Measurements from ENCODE around the gene PRKAB1. TPM values are rescaled to one million over a fixed set of nuclear protein-coding genes. Genes with fewer than 3 reads are reported as not detected.

Gene PRKAB1
- total RNA-seq, 4 donors from 2014 or later = 18.2 to 32.0 (median 25.4) TPM

GRCh38 chr12:119678459-119678858, 10.5 kb downstream of the PRKAB1 start:
- TF ChIP-seq CTCF (IDR thresholded peaks at IDR 0.05) (no peak), POLR2AphosphoS5 (IDR thresholded peaks at IDR 0.05) (no peak), EP300 (IDR thresholded peaks at IDR 0.05) (no peak), POLR2A (IDR thresholded peaks at IDR 0.05; ENCODE audit: low read depth) (no peak)
- Histone ChIP-seq H3K4me3 (no peak overlapping the region), H3K4me1 (peaks cover 4 to 27% (median 15%) of the 10 kb centered on the region in 4 donors), H3K36me3 (peaks cover 75 to 89% (median 87%) of the 10 kb centered on the region in 4 donors), H3K9me3 (no peaks in the 10 kb centered on the region), H3K27ac (replicated peaks in 1 of 4) (no peak overlapping the region), H3K27me3 (no peaks in the 10 kb centered on the region)
- intact Hi-C loops (cut with DNase I) = no loop called here
- 67% methylated on average over 7 of the region's 7 CpGs for WGBS
- DNase-seq (ENCODE audit: extremely low spot score) = no peak

GRCh38 chr12:119679081-119679480, 11.1 kb downstream of the PRKAB1 start:
- Histone ChIP-seq H3K27ac (replicated peaks in 1 of 4) (no peak overlapping the region), H3K36me3 (peaks cover 68 to 82% (median 81%) of the 10 kb centered on the region in 4 donors), H3K4me1 (peaks cover 4 to 24% (median 14%) of the 10 kb centered on the region in 4 donors), H3K27me3 (no peaks in the 10 kb centered on the region), H3K4me3 (no peak overlapping the region), H3K9me3 (no peaks in the 10 kb centered on the region)
- WGBS = 90% methylated on average over 5 of the region's 5 CpGs
- intact Hi-C loops (cut with DNase I) = no loop called here
- no peak for TF ChIP-seq POLR2AphosphoS5 (IDR thresholded peaks at IDR 0.05)
- TF ChIP-seq CTCF (IDR thresholded peaks at IDR 0.05) = no peak
- no peak for TF ChIP-seq EP300 (IDR thresholded peaks at IDR 0.05)
- TF ChIP-seq POLR2A (IDR thresholded peaks at IDR 0.05; ENCODE audit: low read depth) = no peak
- DNase-seq (ENCODE audit: extremely low spot score) = no peak

GRCh38 chr12:119679490-119679889, 11.6 kb downstream of the PRKAB1 start:
- peaks cover 4 to 20% (median 13%) of the 10 kb centered on the region in 4 donors for H3K4me1 ChIP-seq
- no peaks in the 10 kb centered on the region for H3K27me3 ChIP-seq
- DNase-seq (ENCODE audit: extremely low spot score) = no peak
- H3K9me3 ChIP-seq = no peaks in the 10 kb centered on the region
- intact Hi-C loops (cut with DNase I) = no loop called here
- no peak for TF ChIP-seq CTCF (IDR thresholded peaks at IDR 0.05)
- no peak for TF ChIP-seq EP300 (IDR thresholded peaks at IDR 0.05)
- TF ChIP-seq POLR2A (IDR thresholded peaks at IDR 0.05; ENCODE audit: low read depth) = no peak
- TF ChIP-seq POLR2AphosphoS5 (IDR thresholded peaks at IDR 0.05) = no peak
- 87% methylated on average over 8 of the region's 10 CpGs for WGBS
- H3K36me3 ChIP-seq = peaks cover 64 to 78% (median 76%) of the 10 kb centered on the region in 4 donors
- no peak overlapping the region for H3K4me3 ChIP-seq
- H3K27ac ChIP-seq (replicated peaks in 1 of 4) = no peak overlapping the region

GRCh38 chr12:119681111-119681510, 13.2 kb downstream of the PRKAB1 start:
- Histone ChIP-seq H3K36me3 (peaks cover 54 to 62% (median 60%) of the 10 kb centered on the region in 4 donors), H3K27me3 (no peaks in the 10 kb centered on the region), H3K4me3 (no peak overlapping the region), H3K27ac (replicated peaks in 1 of 4) (no peak overlapping the region), H3K9me3 (no peaks in the 10 kb centered on the region), H3K4me1 (peaks cover 4 to 18% (median 7%) of the 10 kb centered on the region in 4 donors)
- whole genome bisulfite sequencing = 93% methylated on average over 8 of the region's 8 CpGs
- intact Hi-C loops (cut with DNase I) = no loop called here
- no peak for DNase-seq (ENCODE audit: extremely low spot score)
- TF ChIP-seq EP300 (IDR thresholded peaks at IDR 0.05) (no peak), POLR2A (IDR thresholded peaks at IDR 0.05; ENCODE audit: low read depth) (no peak), POLR2AphosphoS5 (IDR thresholded peaks at IDR 0.05) (no peak), CTCF (IDR thresholded peaks at IDR 0.05) (no peak)
